22Rv1 (cell line): ENCODE measurements around the gene VEZT.

Experiments
- CTCF ChIP-seq: fragments of 450-650 bp; IDR thresholded peaks from 2 replicates; pipeline ENCODE4 v1.5.1; 2017; ENCODE audit warnings: mild to moderate bottlenecking
- ZFX ChIP-seq: fragments of 450-650 bp; IDR thresholded peaks from 2 replicates; pipeline ENCODE4 v1.6.1; 2017; ENCODE audit warnings: antibody characterized with exemption, borderline replicate concordance

- no peak for TF ChIP-seq CTCF
- no peak for TF ChIP-seq ZFX
Measured at GRCh38 chr12:95185072-95185471, 32.5 kb upstream of the VEZT start.
